Liver (tissue), 9 donors: Measurements from ENCODE around the gene NOTCH1. TPM values are rescaled to one million over a fixed set of nuclear protein-coding genes. Genes with fewer than 3 reads are reported as not detected.

Experiments used
- DNase-seq: peaks from one replicate; pipeline ENCODE4 v3.0.0-alpha.2; 2017; ENCODE audit warnings: low spot score
- H3K27ac ChIP-seq, 2 donors: one replicate each; pipeline ENCODE4 v1.7.0; 2013; ENCODE audit warnings: inconsistent platforms in 2 of 2, low read length in 2 of 2, control low read depth in 1 of 2, low read depth in 1 of 2, mild to moderate bottlenecking in 1 of 2
- H3K27me3 ChIP-seq, 4 donors: one replicate each; pipeline versions ENCODE4 v1.6.1 to v1.7.0; 2013; ENCODE audit warnings: low read length in 3 of 4, inconsistent platforms in 1 of 4, mild to moderate bottlenecking in 1 of 4, moderate library complexity in 1 of 4; ENCODE audit not compliant: control insufficient read depth in 4 of 4, insufficient read depth in 4 of 4
- H3K36me3 ChIP-seq, 4 donors: one replicate each; pipeline versions ENCODE4 v1.6.1 to v1.7.0; 2013; ENCODE audit warnings: low read length in 3 of 4, mild to moderate bottlenecking in 3 of 4, low read depth in 1 of 4, moderate library complexity in 1 of 4; ENCODE audit not compliant: control insufficient read depth in 4 of 4, insufficient read depth in 3 of 4
- H3K4me1 ChIP-seq, 4 donors: one replicate each; pipeline versions ENCODE4 v1.6.1 to v1.7.0; 2013; ENCODE audit warnings: low read length in 3 of 4, mild to moderate bottlenecking in 3 of 4, moderate library complexity in 1 of 4; ENCODE audit not compliant: control insufficient read depth in 4 of 4, insufficient read depth in 4 of 4
- H3K4me3 ChIP-seq, 3 donors: one replicate each; pipeline versions ENCODE4 v1.6.1 to v1.7.0; 2013; ENCODE audit warnings: low read length in 3 of 3, control low read depth in 1 of 3, low read depth in 1 of 3, mild to moderate bottlenecking in 1 of 3
- H3K9ac ChIP-seq, 2 donors: one replicate each; pipeline ENCODE4 v1.7.0; 2013; ENCODE audit warnings: low read length in 2 of 2, mild to moderate bottlenecking in 2 of 2, moderate library complexity in 2 of 2, control low read depth in 1 of 2, low read depth in 1 of 2
- H3K9me3 ChIP-seq, 4 donors: one replicate each; pipeline versions ENCODE4 v1.6.1 to v1.7.0; 2013; ENCODE audit warnings: low read length in 3 of 4; ENCODE audit not compliant: control insufficient read depth in 4 of 4
- EGR1 ChIP-seq, 2 donors: IDR thresholded peaks; 2 replicates each; pipeline ENCODE4 v1.6.1; 2016 to 2018; ENCODE audit warnings: antibody characterized with exemption in 2 of 2, low read depth in 2 of 2
- FOXA1 ChIP-seq: IDR thresholded peaks from 2 replicates; pipeline ENCODE4 v1.6.1; 2016; ENCODE audit warnings: antibody characterized with exemption
- FOXA2 ChIP-seq: IDR thresholded peaks from 2 replicates; pipeline ENCODE4 v1.6.1; 2016; ENCODE audit warnings: antibody characterized with exemption
- HNF4A ChIP-seq, 2 donors: conservative IDR thresholded peaks; 2 replicates each; pipeline ENCODE4 v1.6.1; 2016; ENCODE audit warnings: antibody characterized with exemption in 2 of 2, mild to moderate bottlenecking in 2 of 2
- HNF4G ChIP-seq: IDR thresholded peaks from 2 replicates; pipeline ENCODE4 v1.6.1; 2016; ENCODE audit warnings: antibody characterized with exemption
- NR2F2 ChIP-seq: IDR thresholded peaks from 2 replicates; pipeline ENCODE4 v1.6.1; 2016; ENCODE audit warnings: antibody characterized with exemption
- RAD21 ChIP-seq, 2 donors: IDR thresholded peaks; 2 replicates each; pipeline ENCODE4 v1.6.1; 2016; ENCODE audit warnings: antibody characterized with exemption in 2 of 2, mild to moderate bottlenecking in 2 of 2
- RXRA ChIP-seq, 2 donors: IDR thresholded peaks; 2 replicates each; pipeline ENCODE4 v1.6.1; 2017 to 2018; ENCODE audit warnings: antibody characterized with exemption in 2 of 2, mild to moderate bottlenecking in 1 of 2
- SP1 ChIP-seq: IDR thresholded peaks from 2 replicates; pipeline ENCODE4 v1.6.1; 2018; ENCODE audit warnings: antibody characterized with exemption, mild to moderate bottlenecking
- TAF1 ChIP-seq: conservative IDR thresholded peaks from 2 replicates; pipeline ENCODE4 v1.6.1; 2016; ENCODE audit warnings: antibody characterized with exemption, mild to moderate bottlenecking
- YY1 ChIP-seq: IDR thresholded peaks from 2 replicates; pipeline ENCODE4 v1.6.1; 2016; ENCODE audit warnings: antibody characterized with exemption, mild to moderate bottlenecking
- WGBS: extraction: QIAGEN DNeasy Blood & Tissue Kit; methylation state at CpG from one replicate; pipeline ENCODE4 v1.1.7; 2013; 5-methylcytosine and 5-hydroxymethylcytosine counted together
- polyA plus RNA-seq, 2 donors: library from polyadenylated mRNA; stranded (reverse) in 1 of 2; unstranded in 1 of 2; fragments of 200-250 nt in 1 of 2; fragments of >200 nt in 1 of 2; fragmentation: Nextera tagmentation in 1 of 2; extraction: Ambion mirVana in 1 of 2; gene quantifications; one replicate each; pipeline versions ENCODE4 v1.2.1 to v1.2.3, GENCODE V29; 2013 to 2015
- total RNA-seq, 2 donors: library from RNA; depleted of rRNA; stranded (reverse); fragments of >200 nt; gene quantifications; one replicate each; pipeline ENCODE4 v1.2.3, GENCODE V29; 2014
- TF ChIP-seq, protein P1 (sequence below): IDR thresholded peaks from 2 replicates; pipeline ENCODE4 v1.6.1; 2016; ENCODE audit warnings: antibody characterized with exemption
- TF ChIP-seq, protein P2 (sequence below): IDR thresholded peaks from 2 replicates; pipeline ENCODE4 v1.6.1; 2016; ENCODE audit warnings: antibody characterized with exemption
- TF ChIP-seq, protein P3 (sequence below): IDR thresholded peaks from 2 replicates; pipeline ENCODE4 v1.6.1; 2016; ENCODE audit warnings: antibody characterized with exemption, mild to moderate bottlenecking
- TF ChIP-seq, protein P4 (sequence below): IDR thresholded peaks from 2 replicates; pipeline ENCODE4 v1.6.1; 2016; ENCODE audit warnings: antibody characterized with exemption
- TF ChIP-seq, protein P5 (sequence below): fragments of 150-350 bp; IDR thresholded peaks from 2 replicates; pipeline ENCODE4 v1.5.1; 2017; ENCODE audit warnings: improper control_type of control experiment, low read depth, low read length; ENCODE audit not compliant: missing input control
- donor health status: healthy.
- donor health status: healthy.
- donor health status: healthy.
- donor health status: healthy.
- donor health status: healthy.

The NOTCH1 gene
- total and polyA plus RNA-seq, 4 donors, result 2.4 to 22.3 (median 8.5) TPM

DNA sequence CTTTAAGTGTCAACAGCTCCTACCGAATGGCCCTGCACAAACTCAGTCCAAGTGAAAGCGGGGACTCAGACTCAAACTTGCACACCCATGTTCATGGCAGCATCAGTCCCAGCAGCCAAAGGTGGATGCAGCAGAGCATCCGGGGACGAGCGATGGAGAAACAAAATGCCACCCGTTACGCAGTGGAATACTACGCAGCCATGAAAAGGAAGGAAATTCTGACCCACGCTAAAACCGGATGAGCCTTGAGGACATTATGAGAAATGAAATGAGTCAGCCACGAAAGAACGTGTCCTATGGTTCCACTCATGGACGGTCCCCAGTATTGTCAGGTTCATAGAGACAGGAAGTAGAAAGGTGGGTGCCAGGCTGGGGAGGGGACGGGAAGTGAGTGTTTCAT is 48.6 kb upstream of the NOTCH1 start (continued):
- no peak for TF ChIP-seq EGR1 (IDR thresholded peaks at IDR 0.05; ENCODE audit: low read depth in 2 of 2)
- no peak for TF ChIP-seq RXRA (IDR thresholded peaks at IDR 0.05)
- no peak for TF ChIP-seq YY1

DNA sequence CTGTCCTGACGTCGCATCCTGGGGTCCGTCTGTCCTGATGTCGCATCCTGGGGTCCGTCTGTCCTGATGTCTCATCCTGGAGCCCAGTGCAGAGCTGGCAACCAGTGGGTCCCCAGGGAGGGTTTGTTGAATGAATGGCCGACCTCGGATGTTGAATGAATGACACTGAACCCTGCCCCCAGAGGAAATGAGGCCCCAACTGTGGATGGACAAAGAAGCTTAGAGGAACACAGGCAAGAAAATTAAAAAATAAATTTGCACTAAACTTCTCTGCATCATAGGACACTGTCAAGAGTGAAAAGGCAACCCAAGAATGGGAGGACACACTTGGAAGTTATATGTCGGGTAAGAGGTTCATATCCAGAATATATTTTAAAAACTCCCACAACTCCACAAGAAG is 47.7 kb upstream of the NOTCH1 start:
- Histone ChIP-seq H3K9ac (no peak overlapping the region), H3K27ac (no peak overlapping the region), H3K9me3 (no peaks in the 10 kb centered on the region), H3K36me3 (no peaks in the 10 kb centered on the region), H3K27me3 (no peaks in the 10 kb centered on the region), H3K4me1 (peaks cover 0 to 4% (median 0%) of the 10 kb centered on the region in 4 donors), H3K4me3 (no peak overlapping the region)
- 83% methylated on average over 8 of the region's 8 CpGs for WGBS
- no peak for DNase-seq
- no peak for TF ChIP-seq HNF4G
- TF ChIP-seq FOXA1, result no peak
- TF ChIP-seq, protein P1, sequence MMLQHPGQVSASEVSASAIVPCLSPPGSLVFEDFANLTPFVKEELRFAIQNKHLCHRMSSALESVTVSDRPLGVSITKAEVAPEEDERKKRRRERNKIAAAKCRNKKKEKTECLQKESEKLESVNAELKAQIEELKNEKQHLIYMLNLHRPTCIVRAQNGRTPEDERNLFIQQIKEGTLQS, result no peak
- no peak for TF ChIP-seq YY1
- TF ChIP-seq RAD21 (IDR thresholded peaks at IDR 0.05), result no peak
- TF ChIP-seq, protein P2, sequence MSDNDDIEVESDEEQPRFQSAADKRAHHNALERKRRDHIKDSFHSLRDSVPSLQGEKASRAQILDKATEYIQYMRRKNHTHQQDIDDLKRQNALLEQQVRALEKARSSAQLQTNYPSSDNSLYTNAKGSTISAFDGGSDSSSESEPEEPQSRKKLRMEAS, result no peak
- no peak for TF ChIP-seq SP1
- no peak for TF ChIP-seq RXRA (IDR thresholded peaks at IDR 0.05)
- TF ChIP-seq, protein P3, sequence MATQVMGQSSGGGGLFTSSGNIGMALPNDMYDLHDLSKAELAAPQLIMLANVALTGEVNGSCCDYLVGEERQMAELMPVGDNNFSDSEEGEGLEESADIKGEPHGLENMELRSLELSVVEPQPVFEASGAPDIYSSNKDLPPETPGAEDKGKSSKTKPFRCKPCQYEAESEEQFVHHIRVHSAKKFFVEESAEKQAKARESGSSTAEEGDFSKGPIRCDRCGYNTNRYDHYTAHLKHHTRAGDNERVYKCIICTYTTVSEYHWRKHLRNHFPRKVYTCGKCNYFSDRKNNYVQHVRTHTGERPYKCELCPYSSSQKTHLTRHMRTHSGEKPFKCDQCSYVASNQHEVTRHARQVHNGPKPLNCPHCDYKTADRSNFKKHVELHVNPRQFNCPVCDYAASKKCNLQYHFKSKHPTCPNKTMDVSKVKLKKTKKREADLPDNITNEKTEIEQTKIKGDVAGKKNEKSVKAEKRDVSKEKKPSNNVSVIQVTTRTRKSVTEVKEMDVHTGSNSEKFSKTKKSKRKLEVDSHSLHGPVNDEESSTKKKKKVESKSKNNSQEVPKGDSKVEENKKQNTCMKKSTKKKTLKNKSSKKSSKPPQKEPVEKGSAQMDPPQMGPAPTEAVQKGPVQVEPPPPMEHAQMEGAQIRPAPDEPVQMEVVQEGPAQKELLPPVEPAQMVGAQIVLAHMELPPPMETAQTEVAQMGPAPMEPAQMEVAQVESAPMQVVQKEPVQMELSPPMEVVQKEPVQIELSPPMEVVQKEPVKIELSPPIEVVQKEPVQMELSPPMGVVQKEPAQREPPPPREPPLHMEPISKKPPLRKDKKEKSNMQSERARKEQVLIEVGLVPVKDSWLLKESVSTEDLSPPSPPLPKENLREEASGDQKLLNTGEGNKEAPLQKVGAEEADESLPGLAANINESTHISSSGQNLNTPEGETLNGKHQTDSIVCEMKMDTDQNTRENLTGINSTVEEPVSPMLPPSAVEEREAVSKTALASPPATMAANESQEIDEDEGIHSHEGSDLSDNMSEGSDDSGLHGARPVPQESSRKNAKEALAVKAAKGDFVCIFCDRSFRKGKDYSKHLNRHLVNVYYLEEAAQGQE, result no peak
- no peak for TF ChIP-seq EGR1 (IDR thresholded peaks at IDR 0.05; ENCODE audit: low read depth in 2 of 2)
- TF ChIP-seq, protein P4, sequence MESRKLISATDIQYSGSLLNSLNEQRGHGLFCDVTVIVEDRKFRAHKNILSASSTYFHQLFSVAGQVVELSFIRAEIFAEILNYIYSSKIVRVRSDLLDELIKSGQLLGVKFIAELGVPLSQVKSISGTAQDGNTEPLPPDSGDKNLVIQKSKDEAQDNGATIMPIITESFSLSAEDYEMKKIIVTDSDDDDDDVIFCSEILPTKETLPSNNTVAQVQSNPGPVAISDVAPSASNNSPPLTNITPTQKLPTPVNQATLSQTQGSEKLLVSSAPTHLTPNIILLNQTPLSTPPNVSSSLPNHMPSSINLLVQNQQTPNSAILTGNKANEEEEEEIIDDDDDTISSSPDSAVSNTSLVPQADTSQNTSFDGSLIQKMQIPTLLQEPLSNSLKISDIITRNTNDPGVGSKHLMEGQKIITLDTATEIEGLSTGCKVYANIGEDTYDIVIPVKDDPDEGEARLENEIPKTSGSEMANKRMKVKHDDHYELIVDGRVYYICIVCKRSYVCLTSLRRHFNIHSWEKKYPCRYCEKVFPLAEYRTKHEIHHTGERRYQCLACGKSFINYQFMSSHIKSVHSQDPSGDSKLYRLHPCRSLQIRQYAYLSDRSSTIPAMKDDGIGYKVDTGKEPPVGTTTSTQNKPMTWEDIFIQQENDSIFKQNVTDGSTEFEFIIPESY, result no peak
- TF ChIP-seq FOXA2, result no peak
- TF ChIP-seq, protein P5, sequence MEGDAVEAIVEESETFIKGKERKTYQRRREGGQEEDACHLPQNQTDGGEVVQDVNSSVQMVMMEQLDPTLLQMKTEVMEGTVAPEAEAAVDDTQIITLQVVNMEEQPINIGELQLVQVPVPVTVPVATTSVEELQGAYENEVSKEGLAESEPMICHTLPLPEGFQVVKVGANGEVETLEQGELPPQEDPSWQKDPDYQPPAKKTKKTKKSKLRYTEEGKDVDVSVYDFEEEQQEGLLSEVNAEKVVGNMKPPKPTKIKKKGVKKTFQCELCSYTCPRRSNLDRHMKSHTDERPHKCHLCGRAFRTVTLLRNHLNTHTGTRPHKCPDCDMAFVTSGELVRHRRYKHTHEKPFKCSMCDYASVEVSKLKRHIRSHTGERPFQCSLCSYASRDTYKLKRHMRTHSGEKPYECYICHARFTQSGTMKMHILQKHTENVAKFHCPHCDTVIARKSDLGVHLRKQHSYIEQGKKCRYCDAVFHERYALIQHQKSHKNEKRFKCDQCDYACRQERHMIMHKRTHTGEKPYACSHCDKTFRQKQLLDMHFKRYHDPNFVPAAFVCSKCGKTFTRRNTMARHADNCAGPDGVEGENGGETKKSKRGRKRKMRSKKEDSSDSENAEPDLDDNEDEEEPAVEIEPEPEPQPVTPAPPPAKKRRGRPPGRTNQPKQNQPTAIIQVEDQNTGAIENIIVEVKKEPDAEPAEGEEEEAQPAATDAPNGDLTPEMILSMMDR, result no peak
- TF ChIP-seq NR2F2, result no peak
- TF ChIP-seq HNF4A (conservative IDR thresholded peaks at IDR 0.05), result no peak
- TF ChIP-seq TAF1, result no peak
